GM19452 (cell line): ENCODE measurements around the gene SDC4.

Experiments used
- ATAC-seq: cut with Tn5 transposase; IDR thresholded peaks from one replicate; pipeline ENCODE4 v1.9.1; 2021; ENCODE audit not compliant: unreplicated experiment

SDC4 gene

GRCh38 chr20:45301824-45302271, 46.4 kb downstream of the SDC4 start:
- no peak for ATAC-seq

- no peak for ATAC-seq
Observed at GRCh38 chr20:45300961-45301360, 47.3 kb downstream of the SDC4 start.

- ATAC-seq = no peak
Observed at GRCh38 chr20:45299786-45300185, 48.4 kb downstream of the SDC4 start.

- no peak for ATAC-seq
Observed at GRCh38 chr20:45297786-45298497, 50.3 kb downstream of the SDC4 start.

- no peak for ATAC-seq
Observed at GRCh38 chr20:45294659-45295058, 53.6 kb downstream of the SDC4 start.

GRCh38 chr20:45294003-45294368, 54.2 kb downstream of the SDC4 start:
- ATAC-seq = no peak

GRCh38 chr20:45293041-45294002, 54.9 kb downstream of the SDC4 start:
- ATAC-seq = no peak

- ATAC-seq = no peak
Observed at GRCh38 chr20:45292343-45292742, 55.9 kb downstream of the SDC4 start.

- ATAC-seq = no peak
Observed at GRCh38 chr20:45291526-45291925, 56.7 kb downstream of the SDC4 start.

- no peak for ATAC-seq
Observed at GRCh38 chr20:45290677-45291355, 57.4 kb downstream of the SDC4 start.

GRCh38 chr20:45289942-45290676, 58.1 kb downstream of the SDC4 start:
- no peak for ATAC-seq

- no peak for ATAC-seq
Observed at GRCh38 chr20:45288860-45289259, 59.4 kb downstream of the SDC4 start.

GRCh38 chr20:45288376-45288775, 59.8 kb downstream of the SDC4 start:
- no peak for ATAC-seq

- ATAC-seq = no peak
Observed at GRCh38 chr20:45283551-45284057, 64.6 kb downstream of the SDC4 start.

- ATAC-seq = no peak
Observed at GRCh38 chr20:45282700-45283550, 65.3 kb downstream of the SDC4 start.

GRCh38 chr20:45279992-45280391, 68.2 kb downstream of the SDC4 start:
- no peak for ATAC-seq

GRCh38 chr20:45275338-45275737, 72.9 kb downstream of the SDC4 start:
- ATAC-seq = no peak
